Cardiac fibroblast (primary cell): ENCODE data around the gene ABCC4.

Experiments used
- DNase-seq, 2 donors: peaks; one replicate each; pipeline versions ENCODE4 v3.0.0 to v3.0.0-alpha.2; 2010; ENCODE audit warnings: low read depth in 2 of 2
- H3K4me3 ChIP-seq, 2 donors: replicated peaks in 1 of 2; 1 replicate in 1 of 2; 2 replicates in 1 of 2; pipeline ENCODE4 v1.5.1; 2011; ENCODE audit warnings: low read depth in 2 of 2, low read length in 2 of 2, mild to moderate bottlenecking in 2 of 2, moderate library complexity in 1 of 2
- TF ChIP-seq, protein P1 (sequence below): IDR thresholded peaks from one replicate; pipeline ENCODE4 v1.5.1; 2011; ENCODE audit warnings: low read depth, mild to moderate bottlenecking, low read length, inconsistent platforms

ABCC4 gene

DNA sequence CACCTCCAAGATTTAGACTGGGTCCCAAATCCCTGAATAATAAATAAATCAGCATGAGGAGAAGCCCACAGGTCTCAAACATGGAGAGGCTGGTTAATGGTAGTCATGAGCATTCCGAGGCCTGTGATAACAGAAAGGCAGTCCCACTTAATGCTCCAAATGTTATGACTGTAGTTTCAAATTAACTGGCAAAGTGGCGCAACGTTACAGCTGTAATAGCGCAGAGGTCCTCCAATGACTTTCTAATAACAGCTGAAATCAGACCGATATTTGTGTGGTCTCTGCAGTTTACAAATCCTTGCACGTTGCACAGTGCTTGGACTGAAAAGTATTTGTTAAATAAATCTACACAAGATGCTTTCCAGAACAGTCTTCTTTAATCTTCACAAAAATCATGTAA is 141.8 kb downstream of the ABCC4 start:
- no peak for DNase-seq
- no peak overlapping the region for H3K4me3 ChIP-seq
- TF ChIP-seq, protein P1, sequence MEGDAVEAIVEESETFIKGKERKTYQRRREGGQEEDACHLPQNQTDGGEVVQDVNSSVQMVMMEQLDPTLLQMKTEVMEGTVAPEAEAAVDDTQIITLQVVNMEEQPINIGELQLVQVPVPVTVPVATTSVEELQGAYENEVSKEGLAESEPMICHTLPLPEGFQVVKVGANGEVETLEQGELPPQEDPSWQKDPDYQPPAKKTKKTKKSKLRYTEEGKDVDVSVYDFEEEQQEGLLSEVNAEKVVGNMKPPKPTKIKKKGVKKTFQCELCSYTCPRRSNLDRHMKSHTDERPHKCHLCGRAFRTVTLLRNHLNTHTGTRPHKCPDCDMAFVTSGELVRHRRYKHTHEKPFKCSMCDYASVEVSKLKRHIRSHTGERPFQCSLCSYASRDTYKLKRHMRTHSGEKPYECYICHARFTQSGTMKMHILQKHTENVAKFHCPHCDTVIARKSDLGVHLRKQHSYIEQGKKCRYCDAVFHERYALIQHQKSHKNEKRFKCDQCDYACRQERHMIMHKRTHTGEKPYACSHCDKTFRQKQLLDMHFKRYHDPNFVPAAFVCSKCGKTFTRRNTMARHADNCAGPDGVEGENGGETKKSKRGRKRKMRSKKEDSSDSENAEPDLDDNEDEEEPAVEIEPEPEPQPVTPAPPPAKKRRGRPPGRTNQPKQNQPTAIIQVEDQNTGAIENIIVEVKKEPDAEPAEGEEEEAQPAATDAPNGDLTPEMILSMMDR: no peak

DNA sequence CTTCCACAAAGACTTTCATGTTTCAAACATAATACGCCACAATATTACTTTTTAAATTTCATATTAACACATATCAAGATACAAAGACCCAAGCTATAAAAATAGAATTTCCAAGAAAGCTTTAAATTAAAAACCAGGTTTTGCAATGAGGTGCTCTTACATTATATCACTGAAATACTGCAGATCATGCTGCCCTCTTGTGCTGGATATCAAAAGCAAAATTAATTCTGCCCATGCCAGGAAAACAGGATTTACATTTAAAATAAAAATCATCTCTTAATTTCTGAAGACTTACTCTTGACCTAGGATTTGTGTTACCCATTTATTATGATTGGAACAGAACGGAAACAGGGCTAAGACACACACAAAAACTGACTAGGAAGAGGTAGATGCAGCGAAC is 145.0 kb downstream of the ABCC4 start:
- DNase-seq: peak; percentile 68
- TF ChIP-seq, protein P1: peak; percentile 32
- H3K4me3 ChIP-seq: no peak overlapping the region

DNA sequence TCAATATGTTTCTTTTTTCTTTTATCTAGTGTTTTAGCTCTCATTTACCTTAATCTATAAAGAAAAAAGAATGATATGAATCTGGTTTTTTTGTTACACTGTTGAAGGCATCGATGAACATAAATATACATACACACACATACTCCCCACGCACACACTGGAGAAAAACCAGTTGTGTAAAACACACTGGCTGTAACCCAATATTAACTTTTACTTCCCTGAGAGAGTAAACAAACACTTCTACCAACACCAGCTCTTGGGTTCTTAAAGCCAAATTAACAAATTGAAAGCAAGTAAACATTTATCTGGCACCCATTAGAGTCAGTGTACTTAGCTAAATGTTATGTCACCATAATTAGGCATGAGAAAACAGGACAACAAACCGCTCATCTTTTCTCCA is 145.7 kb downstream of the ABCC4 start:
- DNase-seq: no peak
- TF ChIP-seq, protein P1: no peak
- no peak overlapping the region for H3K4me3 ChIP-seq

DNA sequence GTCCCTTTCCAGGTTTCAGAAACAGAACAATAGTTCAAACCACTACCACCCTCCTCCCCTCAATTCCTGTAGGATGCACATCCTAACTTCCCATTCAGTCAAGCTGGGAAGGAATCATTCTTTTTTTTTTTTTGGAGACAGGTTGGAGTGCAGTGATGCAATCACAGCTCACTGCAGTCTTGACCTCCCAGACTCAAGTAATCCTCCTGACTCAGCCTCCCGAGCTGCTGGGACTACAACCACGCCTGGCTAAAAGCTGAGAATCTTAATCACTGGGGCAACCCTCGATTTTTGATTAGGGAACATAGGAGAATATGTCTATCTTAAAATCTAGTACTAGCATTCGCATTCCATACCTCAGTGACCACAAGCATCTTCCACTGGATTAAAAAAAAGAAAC is 146.2 kb downstream of the ABCC4 start:
- peak; percentile 4 to 49 for DNase-seq
- H3K4me3 ChIP-seq: no peak overlapping the region
- TF ChIP-seq, protein P1: no peak

DNA sequence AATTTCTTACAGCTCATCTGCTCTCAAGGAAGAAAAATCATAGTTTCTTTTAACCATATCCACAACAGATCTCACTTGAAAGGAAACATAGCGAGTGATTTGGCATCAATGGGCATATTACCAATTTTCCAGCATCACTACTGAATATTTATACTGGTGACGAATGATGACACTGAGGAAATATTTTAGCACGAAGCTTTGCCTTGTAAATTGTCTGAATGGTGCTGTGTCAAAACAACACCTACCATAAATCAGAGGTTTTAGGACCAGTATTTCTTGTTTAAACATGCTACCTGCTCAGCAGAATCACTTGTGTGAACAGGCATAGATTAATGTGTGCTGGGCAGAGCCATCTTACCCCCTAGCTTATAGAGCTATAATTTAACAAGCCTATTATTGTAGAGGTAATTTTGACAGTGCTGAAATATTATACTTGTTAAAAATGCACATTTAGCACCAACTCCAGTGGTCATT is 146.8 kb downstream of the ABCC4 start:
- peak overlapping the region in 1 of 2 donors; percentile 5 for H3K4me3 ChIP-seq
- TF ChIP-seq, protein P1: no peak
- DNase-seq: peak; percentile 15 to 79

DNA sequence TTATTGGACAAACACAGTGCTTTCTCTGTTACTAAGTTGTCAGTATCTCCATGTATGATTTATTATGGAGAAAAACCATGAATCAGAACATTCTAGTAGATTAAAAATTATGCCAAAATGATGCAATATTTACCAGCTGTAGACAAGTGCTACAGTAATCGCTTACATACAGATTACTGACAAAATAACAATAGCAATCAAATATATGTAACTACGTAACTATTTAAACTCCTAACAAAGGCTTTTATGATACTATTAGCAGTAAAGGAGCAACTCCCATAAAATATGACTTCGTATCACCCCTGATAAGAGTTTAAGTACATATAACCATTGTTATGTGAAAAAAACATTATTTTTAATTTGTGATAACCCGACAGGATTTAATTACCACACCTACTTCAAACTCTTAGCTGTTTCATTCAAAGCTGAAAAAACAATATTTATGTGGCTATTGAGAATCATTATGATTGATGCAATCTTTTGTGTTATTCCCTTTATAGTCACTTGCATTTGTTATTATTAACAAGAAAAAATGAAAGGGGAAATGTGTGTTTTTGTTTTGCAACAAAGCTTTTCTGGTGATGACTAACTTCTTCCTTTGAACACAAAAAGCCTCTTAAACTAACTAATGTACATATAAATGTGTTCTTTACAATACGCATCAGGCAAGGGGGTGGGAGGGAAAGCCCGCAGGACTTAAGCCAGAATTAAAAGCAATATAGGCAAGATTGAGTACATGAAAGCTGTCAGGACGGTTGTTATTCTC is 147.4 kb downstream of the ABCC4 start:
- peak; percentile 46 to 81 for DNase-seq
- TF ChIP-seq, protein P1: no peak
- peak overlapping the region in 1 of 2 donors; percentile 5 for H3K4me3 ChIP-seq
